Psoas muscle (tissue), 8 donors: Measurements from ENCODE around the gene VSTM2B. TPM values are rescaled to one million over a fixed set of nuclear protein-coding genes. Genes with fewer than 3 reads are reported as not detected.

Experiments
- ATAC-seq, 4 donors: fragments of 200-7000 bp; cut with Tn5 transposase; one replicate each; pipeline ENCODE4 v1.9.1; 2020; ENCODE audit warnings: moderate library complexity in 3 of 4, mild to moderate bottlenecking in 2 of 4
- DNase-seq, 2 donors: peaks; one replicate each; pipeline ENCODE4 v3.0.0-alpha.2; 2020
- H3K27ac ChIP-seq: fragments of 200-600 bp; one replicate; pipeline ENCODE4 v1.8.0; 2022
- H3K27me3 ChIP-seq, 3 donors: fragments of 200-600 bp in 1 of 3; one replicate each; pipeline versions ENCODE4 v1.6.1 to v1.8.0; 2013 to 2022; ENCODE audit warnings: low read length in 2 of 3, mild to moderate bottlenecking in 2 of 3, moderate library complexity in 1 of 3; ENCODE audit not compliant: insufficient read depth in 3 of 3
- H3K36me3 ChIP-seq, 2 donors: fragments of 200-600 bp in 1 of 2; one replicate each; pipeline versions ENCODE4 v1.6.1 to v1.8.0; 2013 to 2022; ENCODE audit warnings: low read depth in 1 of 2, mild to moderate bottlenecking in 1 of 2, moderate library complexity in 1 of 2; ENCODE audit not compliant: insufficient read depth in 1 of 2
- H3K4me1 ChIP-seq: fragments of 200-600 bp; one replicate; pipeline ENCODE4 v1.8.0; 2022
- H3K4me3 ChIP-seq: fragments of 200-600 bp; one replicate; pipeline ENCODE4 v1.8.0; 2022; ENCODE audit warnings: mild to moderate bottlenecking
- H3K9me3 ChIP-seq: fragments of 200-600 bp; one replicate; pipeline ENCODE4 v1.8.0; 2022
- WGBS, 3 donors: extraction: QIAGEN DNeasy Blood & Tissue Kit; methylation state at CpG; one replicate each; pipeline versions ENCODE4 v1.1.6 to v1.1.7; 2013; 5-methylcytosine and 5-hydroxymethylcytosine counted together
- intact Hi-C, 2 donors: fragments of 100-400 bp; cut with DNase I; formaldehyde crosslinking; loops; one replicate each; pipeline versions ENCODE4 v1.11.0 to v1.14.2; 2022
- polyA plus RNA-seq, 3 donors: library from polyadenylated mRNA; stranded (reverse); fragments of 200-250 nt; gene quantifications; one replicate each; pipeline ENCODE4 v1.2.3, GENCODE V29; 2013
- total RNA-seq, 4 donors: library from RNA; stranded (reverse); fragmentation: NEBNext Ultra II Directional in 2 of 4; extraction: Animal tissue kit (Norgen Biotek cat#: 25700) in 2 of 4; gene quantifications; one replicate each; pipeline versions ENCODE4 v1.2.1 to v1.2.4, GENCODE V29; 2021 to 2023
- TF ChIP-seq, protein P1 (sequence below): fragments of 200-600 bp; IDR thresholded peaks from one replicate; pipeline ENCODE4 v1.8.0; 2022; ENCODE audit warnings: antibody characterized with exemption
- donor health status: healthy with polysubstance abuse.
- donor health status: DM: no; HTN: no; CAD: no; lungs with moderate emphysema.
- donor health status: Bipolar disorder and iron deficiency.
- donor health status: healthy.
- donor health status: DM: yes; HTN: yes; CAD: no.
- donor health status: DM: no; HTN: no; CAD: no.
- donor health status: DM: no; HTN: no; CAD: no.
- donor health status: DM: yes; HTN: yes; CAD: no.

The VSTM2B gene
- total and polyA plus RNA-seq, 7 donors = not detected

DNA sequence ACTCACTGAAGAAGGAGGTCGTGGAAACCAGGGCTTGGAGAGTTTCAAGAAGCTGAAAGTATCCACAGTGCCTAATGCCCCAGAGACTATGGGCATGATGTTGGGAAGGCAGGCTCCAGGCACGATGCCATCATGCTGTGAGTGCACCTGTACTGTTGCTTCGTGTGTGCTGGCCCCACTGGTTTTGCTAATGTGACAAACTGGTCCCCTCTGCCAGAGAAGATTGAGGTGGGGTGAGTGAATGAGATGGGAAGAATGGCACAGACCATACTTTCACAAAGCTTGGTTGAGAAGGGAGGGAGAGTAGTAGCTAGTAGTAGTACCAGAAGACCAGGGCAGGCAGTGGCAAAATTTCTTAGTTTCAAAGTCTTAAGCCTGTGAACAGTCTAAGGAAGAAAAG, 61.3 kb downstream of the VSTM2B start:
- Histone ChIP-seq H3K27ac (no peak overlapping the region), H3K4me3 (no peak overlapping the region), H3K9me3 (peaks cover 5% of the 10 kb centered on the region), H3K36me3 (no peaks in the 10 kb centered on the region), H3K27me3 (peaks cover 0 to 49% (median 0%) of the 10 kb centered on the region in 3 donors), H3K4me1 (no peaks in the 10 kb centered on the region)
- intact Hi-C loops = no loop called here
- TF ChIP-seq, protein P1, sequence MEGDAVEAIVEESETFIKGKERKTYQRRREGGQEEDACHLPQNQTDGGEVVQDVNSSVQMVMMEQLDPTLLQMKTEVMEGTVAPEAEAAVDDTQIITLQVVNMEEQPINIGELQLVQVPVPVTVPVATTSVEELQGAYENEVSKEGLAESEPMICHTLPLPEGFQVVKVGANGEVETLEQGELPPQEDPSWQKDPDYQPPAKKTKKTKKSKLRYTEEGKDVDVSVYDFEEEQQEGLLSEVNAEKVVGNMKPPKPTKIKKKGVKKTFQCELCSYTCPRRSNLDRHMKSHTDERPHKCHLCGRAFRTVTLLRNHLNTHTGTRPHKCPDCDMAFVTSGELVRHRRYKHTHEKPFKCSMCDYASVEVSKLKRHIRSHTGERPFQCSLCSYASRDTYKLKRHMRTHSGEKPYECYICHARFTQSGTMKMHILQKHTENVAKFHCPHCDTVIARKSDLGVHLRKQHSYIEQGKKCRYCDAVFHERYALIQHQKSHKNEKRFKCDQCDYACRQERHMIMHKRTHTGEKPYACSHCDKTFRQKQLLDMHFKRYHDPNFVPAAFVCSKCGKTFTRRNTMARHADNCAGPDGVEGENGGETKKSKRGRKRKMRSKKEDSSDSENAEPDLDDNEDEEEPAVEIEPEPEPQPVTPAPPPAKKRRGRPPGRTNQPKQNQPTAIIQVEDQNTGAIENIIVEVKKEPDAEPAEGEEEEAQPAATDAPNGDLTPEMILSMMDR = no peak
- WGBS, 3 donors = 40 to 53% (median 50%) methylated on average over 3 of the region's 3 CpGs
- DNase-seq (no peak), ATAC-seq (no peak)

GRCh38 chr19:29587518-29587986, 61.8 kb downstream of the VSTM2B start:
- Histone ChIP-seq H3K36me3 (no peaks in the 10 kb centered on the region), H3K4me3 (no peak overlapping the region), H3K4me1 (no peaks in the 10 kb centered on the region), H3K27me3 (peaks cover 0 to 48% (median 0%) of the 10 kb centered on the region in 3 donors), H3K9me3 (peaks cover 5% of the 10 kb centered on the region), H3K27ac (no peak overlapping the region)
- TF ChIP-seq, protein P1 = no peak
- DNase-seq (no peak), ATAC-seq (no peak)
- intact Hi-C loops = no loop called here
- WGBS, 3 donors = 64 to 73% (median 71%) methylated on average over 2 of the region's 2 CpGs

- Histone ChIP-seq H3K27ac (no peak overlapping the region), H3K27me3 (peaks cover 0 to 46% (median 0%) of the 10 kb centered on the region in 3 donors), H3K4me3 (no peak overlapping the region), H3K36me3 (no peaks in the 10 kb centered on the region), H3K9me3 (peaks cover 5% of the 10 kb centered on the region), H3K4me1 (no peaks in the 10 kb centered on the region)
- no peak for DNase-seq
- intact Hi-C loops = no loop called here
- no peak for ATAC-seq
- 80 to 86% (median 84%) methylated on average over 2 of the region's 2 CpGs for WGBS, 3 donors
- TF ChIP-seq, protein P1 = no peak
These were observed 62.3 kb downstream of the VSTM2B start for GRCh38 chr19:29588095-29588494.

DNA sequence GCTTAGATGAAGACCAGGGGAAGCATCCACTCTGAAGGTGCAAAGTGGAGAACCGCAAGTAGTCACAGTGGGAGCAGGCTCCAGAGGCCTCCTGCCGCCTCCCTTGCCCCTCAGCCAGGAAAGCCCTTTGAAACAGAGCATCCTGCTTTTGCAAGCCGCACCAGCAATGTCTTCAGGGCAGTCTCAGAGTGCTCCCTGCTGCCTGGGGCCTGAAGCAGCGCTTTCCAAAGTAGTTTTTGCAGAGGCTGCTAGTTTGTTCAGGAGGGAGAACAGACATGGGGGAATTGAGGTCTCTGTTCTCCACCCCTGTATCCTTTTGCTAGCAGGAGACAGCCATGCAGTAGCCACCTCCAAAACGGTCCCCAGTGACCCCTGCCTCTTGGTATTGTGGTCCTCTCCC, 64.5 kb downstream of the VSTM2B start:
- Histone ChIP-seq H3K27ac (no peak overlapping the region), H3K4me1 (no peaks in the 10 kb centered on the region), H3K9me3 (peaks cover 2% of the 10 kb centered on the region), H3K4me3 (no peak overlapping the region), H3K36me3 (no peaks in the 10 kb centered on the region), H3K27me3 (peaks cover 0 to 61% (median 1%) of the 10 kb centered on the region in 3 donors)
- TF ChIP-seq, protein P1 = no peak
- WGBS, 3 donors = 41 to 47% (median 44%) methylated on average over 5 of the region's 5 CpGs
- intact Hi-C loops = no loop called here
- no peak for ATAC-seq
- DNase-seq = no peak

DNA sequence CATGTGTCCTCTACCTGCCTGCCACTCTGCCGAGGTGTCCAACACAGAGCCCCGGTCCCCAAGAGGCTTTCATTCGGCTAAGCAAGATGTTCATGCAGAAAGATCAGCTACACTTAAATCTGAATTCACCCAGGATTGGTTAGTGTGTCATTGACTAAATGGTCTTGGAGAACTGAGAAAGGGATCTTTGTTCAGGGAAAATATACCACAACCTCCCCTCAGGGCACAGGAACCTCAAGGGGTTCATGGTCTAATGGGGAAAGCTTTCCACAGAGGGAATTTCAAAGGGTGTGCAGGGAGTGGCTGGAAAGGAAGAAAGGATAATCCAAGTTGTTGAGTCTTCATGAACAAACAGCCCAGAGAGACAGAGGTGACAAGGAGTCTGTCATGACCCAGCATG, 65.9 kb downstream of the VSTM2B start:
- H3K36me3 ChIP-seq = no peaks in the 10 kb centered on the region
- no peak overlapping the region for H3K27ac ChIP-seq
- H3K27me3 ChIP-seq = peaks cover 0 to 71% (median 3%) of the 10 kb centered on the region in 3 donors
- no peaks in the 10 kb centered on the region for H3K4me1 ChIP-seq
- intact Hi-C loops = no loop called here
- 78 to 93% (median 84%) methylated on average over 3 of the region's 3 CpGs for WGBS, 3 donors
- H3K9me3 ChIP-seq = no peaks in the 10 kb centered on the region
- no peak for ATAC-seq
- no peak overlapping the region for H3K4me3 ChIP-seq
- TF ChIP-seq, protein P1 = no peak
- DNase-seq = no peak
